Right hindlimb (tissue), 1 donor: ENCODE data around the gene TLR2.
"Not testable (repeated sequence)": the region's sequence is repeated elsewhere in the genome, so short reads cannot be mapped to it uniquely, and the experiment has no call there.

Experiments
- DNase-seq: peaks from one replicate; pipeline ENCODE4 v3.0.0-alpha.2; 2018

The TLR2 gene

GRCh38 chr4:153661215-153661822 is 22.8 kb upstream of the TLR2 start:
- DNase-seq = no peak

- no peak for DNase-seq
Measured at GRCh38 chr4:153661908-153662307, 22.2 kb upstream of the TLR2 start.

GRCh38 chr4:153663667-153664066 is 20.4 kb upstream of the TLR2 start:
- DNase-seq = no peak

GRCh38 chr4:153666505-153666904 is 17.6 kb upstream of the TLR2 start:
- DNase-seq = not testable (repeated sequence)

GRCh38 chr4:153668647-153669046 is 15.4 kb upstream of the TLR2 start:
- no peak for DNase-seq

- DNase-seq = no peak
Measured at GRCh38 chr4:153669838-153670237, 14.2 kb upstream of the TLR2 start.

- no peak for DNase-seq
Measured at GRCh38 chr4:153676486-153676885, 7.6 kb upstream of the TLR2 start.

- no peak for DNase-seq
Measured at GRCh38 chr4:153676984-153677383, 7.1 kb upstream of the TLR2 start.

- DNase-seq = no peak
Measured at GRCh38 chr4:153679486-153679885, 4.6 kb upstream of the TLR2 start.

GRCh38 chr4:153683763-153684181 is 308 bp upstream of the TLR2 start:
- DNase-seq = no peak

- no peak for DNase-seq
Measured at GRCh38 chr4:153684971-153685371, 891 bp downstream of the TLR2 start.

- no peak for DNase-seq
Measured at GRCh38 chr4:153704522-153704921, 20.4 kb downstream of the TLR2 start.

GRCh38 chr4:153705743-153706468 is 21.8 kb downstream of the TLR2 start:
- no peak for DNase-seq

- DNase-seq = no peak
Measured at GRCh38 chr4:153706519-153706918, 22.4 kb downstream of the TLR2 start.

- DNase-seq = no peak
Measured at GRCh38 chr4:153710681-153711080, 26.6 kb downstream of the TLR2 start.

GRCh38 chr4:153713866-153714646 is 30.0 kb downstream of the TLR2 start:
- DNase-seq = no peak

GRCh38 chr4:153722036-153722435 is 38.0 kb downstream of the TLR2 start:
- DNase-seq = no peak

GRCh38 chr4:153724606-153725005 is 40.5 kb downstream of the TLR2 start:
- DNase-seq = no peak

GRCh38 chr4:153725136-153725830 is 41.2 kb downstream of the TLR2 start:
- DNase-seq = peak; percentile 58

GRCh38 chr4:153725831-153726154 is 41.7 kb downstream of the TLR2 start:
- no peak for DNase-seq

GRCh38 chr4:153728151-153728550 is 44.1 kb downstream of the TLR2 start:
- no peak for DNase-seq

- DNase-seq = no peak
Measured at GRCh38 chr4:153728660-153729059, 44.6 kb downstream of the TLR2 start.

GRCh38 chr4:153729895-153730294 is 45.8 kb downstream of the TLR2 start:
- DNase-seq = no peak
